G401.6 (cell line): ENCODE data around the gene CCDC9B.

Experiments used
- FAIRE-seq: peaks from 2 replicates; lab custom pipeline; 2012; peaks lifted over from hg19 to GRCh38; lab: Jason Lieb, UNC

The CCDC9B gene

DNA sequence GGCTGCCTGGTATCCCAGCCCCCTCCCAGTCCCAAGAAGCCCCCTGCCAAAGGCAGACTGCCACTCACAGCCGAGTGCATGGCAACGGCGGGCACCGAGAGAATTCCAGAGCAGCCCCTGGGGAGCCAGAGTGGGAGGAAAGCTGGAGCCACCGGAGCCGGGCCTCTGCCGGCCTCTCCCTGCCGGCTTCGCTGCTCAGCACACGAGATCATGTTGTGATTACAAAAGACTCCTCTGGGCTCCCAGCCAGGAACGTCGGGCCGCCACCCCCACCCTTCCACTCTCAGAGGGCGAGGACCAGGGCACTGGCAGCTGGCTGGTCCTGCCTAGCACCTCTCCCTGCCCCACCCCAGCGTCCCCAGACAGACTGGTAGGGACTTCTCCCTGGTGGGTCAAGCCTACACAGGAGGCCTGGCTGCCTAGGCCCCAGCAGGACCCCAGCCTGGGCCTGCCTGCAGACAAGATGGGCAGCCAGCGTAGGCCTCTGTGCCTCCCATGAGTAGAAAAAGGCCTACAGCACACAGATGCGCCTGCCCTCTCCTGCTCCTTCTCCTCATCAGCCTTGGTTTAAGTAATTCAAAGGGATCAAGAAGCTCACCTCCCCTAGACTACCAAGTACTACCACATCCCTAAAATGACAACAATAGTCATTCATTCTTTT, at the start of gene CCDC9B:
Gene CCDC9B (minus strand): TSS at position 200 of the 661 bp plus-strand sequence. CDS start 120 bp downstream, at position 80.
- FAIRE-seq: no peak

DNA sequence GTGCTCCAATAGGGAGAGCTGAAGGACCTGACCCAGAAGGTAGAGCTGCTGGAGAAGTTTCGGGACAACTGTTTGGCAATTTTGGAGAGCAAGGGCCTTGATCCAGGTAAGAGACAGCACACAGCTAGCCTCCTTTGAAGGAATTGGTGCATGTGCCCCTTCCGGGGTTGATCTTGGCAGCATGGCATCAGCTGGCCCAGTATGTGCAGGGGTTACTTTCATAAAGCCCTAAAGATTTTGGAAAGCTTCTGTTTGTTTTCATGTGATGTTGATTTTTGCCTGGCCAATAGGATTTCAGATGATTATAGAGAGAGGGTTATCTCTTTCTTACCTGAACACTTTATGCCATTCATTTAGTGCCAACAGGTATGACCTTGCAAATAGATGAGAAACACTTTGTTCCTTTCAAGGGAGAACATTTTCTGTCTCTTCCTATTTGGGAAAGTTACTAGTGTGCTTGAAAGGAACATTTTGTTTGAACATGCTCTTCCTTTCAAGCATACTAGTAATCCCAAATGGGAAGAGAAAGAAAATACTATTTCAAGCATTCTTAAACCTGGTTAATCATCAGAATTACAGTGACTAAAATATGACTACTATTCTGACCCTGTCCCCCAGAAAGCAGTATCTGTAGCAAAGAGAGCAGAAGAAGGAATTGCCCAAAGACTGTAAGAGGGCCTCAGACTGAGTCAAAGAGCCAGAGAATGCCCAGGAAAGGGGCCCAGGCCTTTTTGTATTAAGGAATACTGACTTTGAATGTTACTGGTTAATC, 49.3 kb upstream of the CCDC9B start:
- no peak for FAIRE-seq

DNA sequence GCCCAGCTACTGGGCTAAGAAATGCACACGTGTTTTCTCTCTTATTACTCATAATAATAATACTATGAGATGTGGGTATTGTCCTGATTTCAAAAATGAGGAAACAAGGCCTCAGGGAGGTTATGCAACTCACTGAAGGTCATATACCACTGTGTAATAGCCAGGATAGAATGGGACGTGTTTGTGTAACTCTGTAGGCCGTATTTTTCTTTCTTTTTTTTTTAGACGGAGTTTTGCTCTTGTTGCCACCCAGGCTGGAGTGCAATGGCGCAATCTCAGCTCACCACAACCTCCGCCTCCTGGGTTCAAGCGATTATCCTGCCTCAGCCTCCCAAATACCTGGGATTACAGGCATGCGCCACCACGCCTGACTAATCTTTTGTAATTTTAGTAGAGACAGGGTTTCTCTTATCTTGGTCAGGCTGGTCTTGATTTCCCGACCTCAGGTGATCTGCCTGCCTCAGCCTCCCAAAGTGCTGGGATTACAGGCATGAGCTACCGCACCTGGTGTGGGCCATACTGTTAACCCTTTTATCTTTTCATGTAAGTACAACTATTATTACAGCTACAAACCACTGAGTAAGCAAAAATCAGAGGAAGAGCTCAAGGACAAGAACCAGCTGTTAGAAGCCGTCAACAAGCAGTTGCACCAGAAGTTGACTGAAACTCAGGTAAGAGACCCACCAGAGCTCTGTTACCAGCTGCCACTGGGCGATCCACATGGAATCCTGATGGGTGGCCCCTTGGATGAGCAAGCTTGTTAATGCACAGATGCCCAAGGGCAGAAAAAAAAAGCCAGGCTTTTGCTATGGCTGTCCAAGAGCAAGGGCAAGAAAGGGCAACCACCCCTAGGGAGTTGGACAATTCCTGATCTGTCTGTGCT, 48.4 kb upstream of the CCDC9B start:
- FAIRE-seq: no peak

DNA sequence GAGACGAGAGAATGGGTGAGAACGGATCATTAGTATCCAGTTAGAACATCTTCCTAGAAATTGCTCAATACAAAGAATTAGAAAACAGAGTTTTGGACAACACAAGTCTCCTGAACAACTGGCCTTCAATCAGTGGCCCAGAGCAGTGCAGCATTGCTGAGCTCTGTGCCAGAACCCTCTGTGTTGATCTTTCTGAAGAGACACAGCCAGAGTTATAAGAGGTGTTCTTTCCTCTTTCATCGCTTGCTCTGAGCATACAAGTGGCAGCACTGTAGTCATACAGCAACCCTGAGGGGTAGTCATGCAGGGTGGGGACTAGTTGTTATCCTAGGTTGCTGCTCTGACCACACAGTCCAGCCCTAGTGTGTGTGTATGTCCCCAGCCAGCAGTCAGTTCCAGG, 45.7 kb upstream of the CCDC9B start:
- no peak for FAIRE-seq

DNA sequence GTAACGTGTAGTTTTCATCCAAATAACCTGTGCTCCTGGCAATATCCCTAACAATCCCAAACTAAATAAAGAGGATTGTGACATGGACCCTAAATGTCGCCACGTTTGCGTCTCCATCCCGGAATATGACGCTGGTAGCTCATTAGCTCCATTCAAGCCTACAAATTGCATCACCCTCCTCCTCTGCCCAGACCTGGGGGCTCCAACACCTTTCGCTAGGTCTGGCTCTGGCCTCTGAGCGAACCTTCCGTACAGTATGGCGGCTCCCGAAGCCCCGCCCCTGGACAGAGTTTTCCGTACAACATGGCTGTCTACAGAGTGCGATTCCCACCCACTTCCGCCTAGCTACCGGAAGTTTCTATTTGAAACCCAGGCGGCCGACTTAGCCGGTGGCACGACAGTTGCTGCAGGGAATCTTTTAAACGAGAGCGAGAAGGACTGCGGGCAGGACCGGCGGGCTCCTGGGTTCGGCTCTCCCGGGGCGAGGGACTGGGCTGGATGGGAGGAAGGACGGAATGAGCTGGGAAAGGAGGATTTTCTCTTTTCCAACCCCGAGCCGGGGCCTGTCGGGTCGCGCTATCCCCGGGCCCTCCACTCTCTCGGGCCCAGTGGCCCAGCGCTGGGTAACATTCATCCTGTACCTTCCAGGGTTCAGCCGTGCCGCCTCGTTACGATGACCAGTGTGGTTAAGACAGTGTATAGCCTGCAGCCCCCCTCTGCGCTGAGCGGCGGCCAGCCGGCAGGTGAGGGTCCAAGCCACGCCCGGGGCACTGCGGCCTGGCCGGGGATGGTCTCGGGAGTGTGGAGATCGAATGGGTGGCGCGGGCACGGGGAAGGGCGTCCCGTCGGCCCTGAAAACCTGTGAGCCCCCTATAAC, 42.1 kb upstream of the CCDC9B start, which contains the start of gene KNSTRN:
Gene KNSTRN (plus strand): TSS at position 142 of the 877 bp plus-strand sequence. CDS start 115 bp downstream, at position 257.
- peak; percentile 96 for FAIRE-seq

DNA sequence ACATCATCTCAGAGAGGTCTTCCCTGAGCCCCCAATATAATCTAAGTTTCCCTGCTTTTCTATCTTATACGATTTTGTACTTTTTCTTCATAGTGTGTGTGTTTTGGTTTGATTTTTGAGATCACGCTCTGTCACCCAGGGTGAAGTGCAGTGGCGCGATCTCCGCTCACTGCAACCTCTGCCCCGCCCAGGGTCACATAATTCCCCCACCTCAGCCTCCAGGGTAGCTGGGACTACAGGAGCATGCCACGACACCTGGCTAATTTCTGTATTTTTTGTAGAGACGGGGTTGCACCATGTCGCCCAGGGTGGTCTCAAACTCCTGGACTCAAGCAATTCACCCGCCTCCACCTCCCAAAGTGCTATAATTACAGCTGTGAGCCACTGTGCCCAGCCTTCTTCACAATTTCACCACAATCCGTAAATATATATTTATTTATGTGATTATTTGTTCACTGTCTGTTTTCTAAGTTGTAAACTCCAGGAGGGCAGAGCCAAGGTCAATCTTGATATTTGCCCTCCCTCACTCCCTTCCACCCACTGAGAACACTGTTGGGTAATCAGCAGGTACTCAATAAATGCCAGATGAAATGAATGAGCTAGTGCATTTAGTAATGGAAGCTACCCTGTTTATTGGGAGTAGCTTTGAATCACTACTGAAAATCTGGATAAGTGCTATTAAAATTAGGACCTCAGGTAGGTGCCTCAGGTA, 41.2 kb upstream of the CCDC9B start:
- FAIRE-seq: no peak

DNA sequence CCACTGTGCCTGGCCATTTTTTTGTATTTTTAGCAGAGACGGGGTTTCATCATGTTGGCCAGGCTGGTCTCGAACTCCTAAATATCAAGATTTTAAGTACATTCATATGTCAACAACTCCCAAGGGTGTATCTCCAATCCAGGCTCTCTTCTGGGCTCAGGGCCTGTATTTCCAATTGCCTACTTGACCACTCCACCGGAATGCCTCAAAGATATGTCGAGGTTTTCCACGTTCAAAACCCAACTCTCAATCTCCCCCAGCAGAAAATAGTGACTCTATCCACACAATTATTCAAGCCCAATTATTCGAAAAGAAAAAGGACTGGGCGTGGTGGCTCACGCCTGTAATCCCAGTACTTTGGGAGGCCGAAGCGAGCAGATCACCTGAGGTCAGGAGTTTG, 39.9 kb upstream of the CCDC9B start:
- FAIRE-seq: no peak

DNA sequence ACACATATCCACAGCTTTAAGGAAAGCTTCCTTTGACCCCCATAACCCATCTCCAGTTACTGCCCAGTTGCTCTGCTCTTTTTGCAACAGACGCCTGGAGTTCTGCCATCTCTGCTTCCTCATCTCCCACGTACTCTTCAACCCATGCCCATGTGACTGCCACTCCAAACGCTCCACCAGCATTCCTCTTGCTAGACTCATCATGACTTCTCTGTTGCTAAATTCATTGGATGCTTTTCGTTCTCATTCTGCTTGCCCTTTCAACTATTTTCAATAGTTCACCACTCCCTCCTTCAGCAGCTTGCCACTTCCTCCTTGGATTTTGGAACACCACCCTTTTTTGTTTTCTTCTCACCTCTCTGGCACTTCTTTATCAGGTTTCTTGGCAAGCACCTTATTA, 39.1 kb upstream of the CCDC9B start:
- FAIRE-seq: no peak

DNA sequence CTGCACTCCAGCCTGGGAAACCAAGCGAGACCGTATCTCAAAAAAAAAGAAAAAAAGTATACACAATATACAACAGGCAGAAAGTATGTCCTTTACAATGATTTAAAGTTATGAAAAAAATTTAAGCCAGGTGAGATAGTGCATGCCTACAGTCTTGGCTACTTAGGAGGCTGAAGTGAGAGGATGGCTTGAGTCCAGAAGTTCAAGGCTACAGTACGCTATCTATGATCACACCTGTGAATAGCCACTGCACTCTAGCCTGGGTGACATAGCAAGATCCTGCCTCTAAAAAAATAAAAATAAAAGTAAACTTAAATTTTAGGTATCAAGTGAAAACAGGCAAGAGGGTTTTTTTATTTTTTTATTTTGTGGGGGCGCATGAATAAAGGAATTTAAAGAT, 38.6 kb upstream of the CCDC9B start:
- no peak for FAIRE-seq

DNA sequence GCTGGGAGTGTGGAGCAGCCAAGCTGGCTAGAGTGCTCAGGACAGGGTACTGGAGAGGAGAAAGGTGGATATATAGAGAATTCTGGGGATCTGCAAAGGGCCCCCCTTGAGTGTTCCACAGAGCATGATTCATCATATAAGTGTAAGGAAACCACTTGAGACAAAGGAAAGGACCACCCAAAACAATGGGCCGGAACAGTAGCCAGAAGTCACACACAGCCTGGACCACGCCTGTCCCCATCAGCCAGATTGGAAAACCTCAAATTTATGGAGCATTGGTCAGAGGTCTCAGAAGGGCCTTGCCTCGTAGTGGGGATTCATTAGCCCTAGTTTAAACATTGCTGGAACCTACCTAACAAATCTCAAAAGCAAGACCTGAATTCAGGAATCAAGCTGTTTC, 36.9 kb upstream of the CCDC9B start:
- no peak for FAIRE-seq

DNA sequence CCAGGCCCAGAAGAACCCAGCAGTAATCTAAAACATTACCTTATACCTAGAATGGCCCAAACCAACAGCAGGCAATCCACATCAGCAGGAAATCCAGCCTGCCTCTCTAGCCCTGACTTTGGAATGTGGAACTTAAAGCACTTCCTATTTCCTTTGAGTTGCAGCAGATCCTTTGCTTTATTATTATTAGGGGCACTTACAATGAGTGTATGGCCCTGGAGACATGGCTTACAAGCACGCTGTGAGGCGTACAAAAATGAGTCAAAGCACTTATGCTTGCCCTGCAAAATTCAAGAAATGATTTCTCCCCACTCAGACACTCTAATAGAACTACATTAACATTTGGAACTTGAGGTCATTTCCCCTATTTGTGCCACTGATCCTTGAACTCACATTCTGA, 32.2 kb upstream of the CCDC9B start:
- no peak for FAIRE-seq

DNA sequence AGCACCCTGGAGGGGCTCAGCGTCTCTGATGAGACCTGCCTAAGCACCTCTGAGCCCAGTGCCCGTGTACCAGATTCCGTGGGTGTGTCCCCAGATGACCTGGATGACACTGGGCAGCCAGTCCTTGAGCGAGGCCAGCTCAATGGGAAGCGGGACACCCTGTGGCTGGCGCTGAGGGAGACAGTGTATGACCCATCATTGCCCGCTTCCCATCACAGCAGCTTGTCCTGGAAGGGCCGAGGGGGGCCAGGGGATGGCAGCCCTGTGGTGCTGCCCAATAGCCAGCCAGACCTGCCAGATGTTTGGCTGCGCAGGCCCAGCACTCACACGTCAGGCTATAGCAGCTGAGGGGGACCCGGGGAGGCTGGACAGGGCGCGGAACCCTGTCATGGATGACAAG, 29.2 kb upstream of the CCDC9B start:
- FAIRE-seq: no peak

DNA sequence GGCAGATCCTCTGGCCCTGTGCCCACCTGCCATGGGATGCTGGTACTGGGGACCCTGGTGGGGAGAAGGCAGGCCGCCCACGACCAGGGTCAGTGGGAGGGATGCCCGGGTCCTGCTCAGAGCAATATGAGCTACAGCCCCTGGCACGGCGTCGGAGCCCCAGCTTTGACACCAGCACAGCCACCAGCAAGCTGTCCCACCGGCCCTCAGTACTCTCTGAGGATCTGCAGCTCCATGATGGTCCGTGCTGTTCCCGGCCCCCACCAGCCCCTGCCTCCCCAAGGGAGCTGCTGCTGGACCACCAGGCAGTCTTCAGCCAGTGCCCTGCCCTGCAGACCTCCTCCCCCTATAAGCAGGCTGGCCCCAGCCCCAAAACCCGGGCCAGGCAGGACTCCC, 28.7 kb upstream of the CCDC9B start:
- FAIRE-seq: no peak

DNA sequence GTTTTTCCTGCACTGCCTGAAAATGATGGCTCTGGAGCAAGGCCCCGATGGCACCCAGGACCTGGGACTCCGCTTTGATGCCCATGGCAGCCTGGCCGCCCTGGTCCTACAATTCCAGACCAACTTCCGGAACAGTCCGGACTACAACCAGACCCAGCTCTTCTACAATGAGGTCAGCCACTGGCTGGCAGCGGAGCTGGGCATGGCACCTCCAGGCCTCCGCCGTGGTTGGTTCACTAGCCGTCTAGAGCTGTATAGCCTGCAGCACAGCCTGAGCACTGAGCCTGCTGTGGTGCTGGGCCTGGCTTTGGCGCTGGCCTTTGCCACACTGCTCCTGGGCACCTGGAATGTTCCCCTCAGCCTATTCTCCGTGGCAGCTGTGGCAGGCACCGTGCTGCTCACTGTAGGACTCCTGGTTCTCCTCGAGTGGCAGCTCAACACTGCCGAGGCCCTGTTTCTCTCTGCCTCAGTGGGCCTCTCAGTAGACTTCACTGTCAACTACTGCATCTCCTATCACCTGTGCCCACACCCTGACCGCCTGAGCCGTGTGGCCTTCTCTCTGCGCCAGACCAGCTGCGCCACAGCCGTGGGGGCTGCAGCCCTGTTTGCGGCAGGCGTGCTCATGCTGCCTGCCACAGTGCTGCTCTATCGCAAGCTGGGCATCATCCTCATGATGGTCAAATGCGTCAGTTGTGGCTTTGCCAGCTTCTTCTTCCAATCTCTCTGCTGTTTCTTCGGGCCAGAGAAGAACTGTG, 28.2 kb upstream of the CCDC9B start:
- no peak for FAIRE-seq

DNA sequence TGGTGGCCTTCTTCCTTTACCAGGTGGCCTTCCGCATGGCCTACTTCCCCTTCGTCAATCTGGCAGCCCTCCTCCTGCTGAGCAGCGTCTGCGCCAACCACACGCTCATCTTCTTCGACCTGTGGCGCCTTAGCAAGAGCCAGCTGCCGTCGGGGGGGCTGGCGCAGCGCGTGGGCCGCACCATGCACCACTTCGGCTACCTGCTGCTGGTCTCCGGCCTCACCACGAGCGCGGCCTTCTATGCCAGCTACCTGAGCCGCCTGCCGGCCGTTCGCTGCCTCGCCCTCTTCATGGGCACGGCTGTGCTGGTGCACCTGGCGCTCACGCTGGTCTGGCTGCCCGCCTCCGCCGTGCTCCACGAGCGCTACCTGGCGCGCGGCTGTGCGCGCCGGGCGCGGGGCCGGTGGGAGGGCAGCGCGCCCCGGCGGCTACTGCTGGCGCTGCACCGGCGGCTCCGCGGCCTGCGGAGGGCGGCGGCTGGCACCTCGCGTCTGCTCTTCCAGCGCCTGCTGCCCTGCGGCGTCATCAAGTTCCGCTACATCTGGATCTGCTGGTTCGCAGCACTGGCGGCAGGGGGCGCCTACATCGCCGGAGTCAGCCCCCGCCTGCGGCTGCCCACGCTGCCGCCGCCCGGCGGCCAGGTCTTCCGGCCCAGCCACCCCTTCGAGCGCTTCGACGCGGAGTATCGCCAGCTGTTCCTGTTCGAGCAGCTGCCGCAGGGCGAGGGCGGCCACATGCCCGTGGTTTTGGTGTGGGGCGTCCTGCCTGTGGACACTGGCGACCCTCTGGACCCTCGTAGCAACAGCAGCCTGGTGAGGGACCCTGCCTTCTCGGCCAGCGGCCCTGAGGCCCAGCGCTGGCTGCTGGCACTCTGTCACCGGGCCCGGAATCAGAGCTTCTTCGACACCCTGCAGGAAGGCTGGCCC, 27.2 kb upstream of the CCDC9B start:
- no peak for FAIRE-seq

DNA sequence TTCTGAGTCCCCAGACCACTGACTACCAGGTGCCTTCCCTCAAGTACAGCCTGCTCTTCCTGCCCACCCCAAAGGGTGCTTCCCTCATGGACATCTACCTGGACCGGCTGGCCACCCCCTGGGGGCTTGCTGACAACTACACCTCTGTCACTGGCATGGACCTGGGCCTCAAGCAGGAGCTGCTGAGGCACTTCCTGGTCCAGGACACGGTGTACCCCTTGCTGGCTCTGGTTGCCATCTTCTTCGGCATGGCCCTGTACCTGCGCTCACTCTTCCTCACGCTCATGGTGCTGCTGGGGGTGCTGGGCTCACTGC, 26.6 kb upstream of the CCDC9B start:
- no peak for FAIRE-seq

DNA sequence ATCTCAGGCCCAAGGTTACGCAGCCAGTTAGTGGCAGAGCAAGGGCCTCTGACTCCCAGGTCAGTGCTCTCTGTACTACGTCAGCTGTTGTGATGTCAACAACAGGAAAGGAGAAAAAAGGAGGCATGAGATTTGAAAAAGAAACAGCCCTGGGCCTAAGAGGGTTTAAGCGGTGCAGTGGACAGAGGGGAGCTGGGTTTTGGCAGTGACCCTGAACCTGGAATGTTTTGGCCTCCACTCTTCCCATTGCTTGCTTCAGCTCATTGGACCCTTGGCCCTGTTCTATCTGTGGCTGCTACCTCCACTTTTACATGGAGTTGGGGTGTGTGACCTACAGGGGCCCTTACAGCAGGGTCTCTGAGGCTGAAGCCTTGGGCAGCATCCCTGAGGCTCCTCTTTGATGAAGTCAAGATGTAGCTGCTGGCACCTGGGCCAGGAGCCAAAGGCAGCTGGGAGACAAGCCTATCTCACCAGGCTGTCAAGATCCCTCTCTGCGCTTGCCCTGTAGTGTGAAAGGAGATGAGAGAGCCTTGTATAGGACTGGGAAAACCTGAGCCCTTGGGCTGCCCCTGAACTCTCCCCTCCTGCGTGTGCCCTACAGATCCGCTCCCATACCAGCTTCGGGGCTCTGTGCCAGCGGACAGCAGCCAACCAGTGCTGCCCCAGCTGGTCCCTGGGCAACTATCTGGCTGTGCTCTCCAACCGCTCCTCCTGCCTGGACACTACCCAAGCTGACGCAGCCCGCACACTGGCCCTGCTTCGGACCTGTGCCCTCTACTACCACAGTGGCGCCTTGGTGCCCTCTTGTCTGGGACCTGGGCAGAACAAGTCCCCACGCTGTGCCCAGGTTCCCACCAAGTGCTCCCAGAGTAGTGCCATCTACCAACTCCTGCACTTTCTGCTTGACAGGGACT, 26.0 kb upstream of the CCDC9B start:
- no peak for FAIRE-seq
